HCT116 (cell line): ENCODE measurements around the gene NRTN.

Experiments used
- CTCF ChIP-seq, 3 experiments: fragments of 200-600 bp in 1 of 3; sonication (generic) in 1 of 3; IDR thresholded peaks in 2 of 3; conservative IDR thresholded peaks in 1 of 3; 2 replicates each; pipeline ENCODE4 v1.5.1; 2012 to 2017; ENCODE audit warnings: low read depth in 2 of 3, low read length in 2 of 3, antibody characterized with exemption in 1 of 3, borderline replicate concordance in 1 of 3, control low read depth in 1 of 3, mild to moderate bottlenecking in 1 of 3, mixed read lengths in 1 of 3, mixed run types in 1 of 3, moderate library complexity in 1 of 3; ENCODE audit not compliant: insufficient read depth in 1 of 3
- EZH2 ChIP-seq: fragments of 200-600 bp; sonication (generic); IDR thresholded peaks from 2 replicates; pipeline ENCODE4 v1.6.1; 2017; ENCODE audit warnings: antibody characterized with exemption, mixed run types
- EZH2phosphoT487 ChIP-seq: fragments of 200-600 bp; IDR thresholded peaks from 2 replicates; pipeline ENCODE4 v1.6.1; 2018; ENCODE audit warnings: antibody characterized with exemption, borderline replicate concordance
- POLR2A ChIP-seq: IDR thresholded peaks from 2 replicates; pipeline ENCODE4 v1.7.0; 2011; ENCODE audit warnings: borderline replicate concordance; ENCODE audit not compliant: insufficient read depth, insufficient read length; ENCODE audit errors: extremely low read depth
- REST ChIP-seq: IDR thresholded peaks from 2 replicates; pipeline ENCODE4 v1.6.1; 2012; ENCODE audit warnings: low read depth
- YY1 ChIP-seq: IDR thresholded peaks from 2 replicates; pipeline ENCODE4 v1.6.1; 2011; ENCODE audit warnings: low read length, low read depth, moderate library complexity, mild to moderate bottlenecking; ENCODE audit not compliant: insufficient replicate concordance; ENCODE audit errors: extremely low read depth

GRCh38 chr19:5828661-5829566 lies 24.0 kb downstream of the NRTN start:
- TF ChIP-seq CTCF (IDR thresholded peaks at IDR 0.05 in 2 of 3, conservative IDR thresholded peaks at IDR 0.05 in 1 of 3; ENCODE audit: borderline replicate concordance in 1 of 3, insufficient read depth in 1 of 3, low read depth in 2 of 3, low read length in 2 of 3) (no peak), EZH2 (no peak), YY1 (no peak), POLR2A (no peak), EZH2phosphoT487 (no peak), REST (no peak)
